ENCODE measurements around the gene COPE. TPM values are rescaled to one million over a fixed set of nuclear protein-coding genes. Genes with fewer than 3 reads are reported as not detected.

Gene COPE
- total and polyA plus RNA-seq, 2 of the 4 experiments (the other 2 are of a cell fraction), result 347 to 461 TPM

- H4K91ac ChIP-seq (ENCODE audit: insufficient read depth, low read depth, low read length), result no peak overlapping the region
- no peak overlapping the region for H2AK9ac ChIP-seq (replicated peaks; ENCODE audit: low read depth, low read length, poor library complexity)
- BruUV-seq (replicated peaks), result no TSS peak
- H3K9me1 ChIP-seq (ENCODE audit: insufficient read depth, low read length), result no peaks in the 10 kb centered on the region; the same call in 1 of the 2 replicates
- H3K9me3 ChIP-seq (ENCODE audit: control insufficient read depth, insufficient read depth, low read length), result no peaks in the 10 kb centered on the region
- H4K8ac ChIP-seq (ENCODE audit: low read depth in 2 of 2, low read length in 2 of 2), result no peak overlapping the region
- H3K4me1 ChIP-seq (ENCODE audit: control insufficient read depth, insufficient read depth, low read length), result no peaks in the 10 kb centered on the region
- DNase-seq (no peak), ATAC-seq (ENCODE audit: low read depth) (no peak)
- no peak overlapping the region for H2BK120ac ChIP-seq (ENCODE audit: low read depth, low read length)
- ChIA-PET POLR2A (ENCODE audit: unreplicated experiment) (no interaction called here), CTCF (no interaction called here)
- no peak overlapping the region for H2BK5ac ChIP-seq (ENCODE audit: low read depth, low read length, poor library complexity, severe bottlenecking)
- no peak overlapping the region for H3K18ac ChIP-seq (ENCODE audit: low read depth, low read length)
- dilution Hi-C loops (cut with HindIII; ENCODE audit: low sequenced_read_pairs, unreplicated experiment), result no loop called here
- TF ChIP-seq CHD1 (IDR thresholded peaks at IDR 0.05; ENCODE audit: low read depth, low read length) (no peak), BHLHE40 (IDR thresholded peaks at IDR 0.05; ENCODE audit: low read depth, low read length) (no peak)
- intact Hi-C loops (cut with micrococcal nuclease), result no loop called here
- H3K27ac ChIP-seq (ENCODE audit: insufficient read depth, low read length), result no peak overlapping the region
- in situ Hi-C loops (cut with MboI; ENCODE audit: low sequenced_read_pairs), result no loop called here
- 100% methylated on average over 2 of the region's 5 CpGs; no CpG with 5 or more reads in 1 of the 2 experiments for WGBS, 2 experiments (ENCODE audit: extremely low coverage in 2 of 2, insufficient read length in 1 of 2)
- no peak overlapping the region for H3K9ac ChIP-seq (ENCODE audit: low read depth, low read length)
- peaks cover 46% of the 10 kb centered on the region for H3K36me3 ChIP-seq (ENCODE audit: control insufficient read depth, insufficient read depth, low read length)
- H3K56ac ChIP-seq (ENCODE audit: extremely low read depth, insufficient read depth, low read length), result no peak overlapping the region
- H4K20me1 ChIP-seq (ENCODE audit: insufficient read depth, low read length), result peaks cover 45% of the 10 kb centered on the region
- no peak overlapping the region for H3K4me2 ChIP-seq (ENCODE audit: low read depth, low read length)
- no peak overlapping the region for H3K4me3 ChIP-seq (ENCODE audit: insufficient read depth, low read depth, low read length)
- peaks cover 26 to 63% of the 10 kb centered on the region in 2 experiments for H3K79me1 ChIP-seq (ENCODE audit: low read depth in 1 of 2, low read length in 2 of 2)
- H3K23ac ChIP-seq (ENCODE audit: low read depth, low read length), result no peak overlapping the region
- H3K14ac ChIP-seq (replicated peaks; ENCODE audit: low read depth, low read length), result no peak overlapping the region
- H2BK15ac ChIP-seq (ENCODE audit: low read depth, low read length), result no peak overlapping the region
- no peak overlapping the region for H3K4ac ChIP-seq (ENCODE audit: low read depth, low read length)
- H3K27me3 ChIP-seq (ENCODE audit: control insufficient read depth, insufficient read depth, low read length), result no peaks in the 10 kb centered on the region
- no peak overlapping the region for H4K5ac ChIP-seq (ENCODE audit: low read depth, low read length)
- no peak overlapping the region for H2BK20ac ChIP-seq (ENCODE audit: low read depth, low read length)
- no peak overlapping the region for H2AK5ac ChIP-seq (ENCODE audit: low read depth, low read length)
- no peak overlapping the region for H2AFZ ChIP-seq (replicated peaks; ENCODE audit: low read length, poor library complexity)
These were observed 5.7 kb downstream of the COPE start for GRCh38 chr19:18913466-18913865.
